Stimulated activated CD4-positive, alpha-beta T cell treated with anti-CD3 and anti-CD28 coated beads, TNF-alpha, amount 100 ng/mL, for 1 hour (primary cell): ENCODE measurements around the gene STARD8.
"Not testable (repeated sequence)": the region's sequence is repeated elsewhere in the genome, so short reads cannot be mapped to it uniquely, and the experiment has no call there.

Source experiments
- DNase-seq, 3 donors: peaks; one replicate each; pipeline ENCODE4 v3.0.0-alpha.2; 2020; ENCODE audit warnings: low read depth in 3 of 3, low spot score in 1 of 3

Gene STARD8

DNA sequence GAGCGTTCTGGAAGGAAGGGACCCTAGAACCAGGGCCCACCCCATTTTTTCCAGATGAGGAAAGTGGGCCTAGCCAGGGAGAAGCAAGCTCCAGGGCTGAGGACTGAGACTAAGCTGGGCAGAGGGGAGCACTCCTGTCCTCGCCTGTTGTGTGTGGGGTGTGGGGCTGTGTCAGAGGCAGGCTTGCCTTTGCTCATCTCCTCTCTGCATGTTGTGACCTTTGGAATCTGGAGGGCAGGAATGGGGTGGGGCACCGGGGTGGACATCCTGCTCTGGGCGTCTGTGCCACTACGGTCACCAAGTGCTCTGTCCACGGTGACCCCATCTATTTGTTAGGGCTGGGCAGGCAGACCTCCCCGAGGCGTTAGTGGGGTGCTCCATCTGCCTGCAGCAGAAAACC, 41.5 kb downstream of the STARD8 start:
- not testable (repeated sequence) for DNase-seq

DNA sequence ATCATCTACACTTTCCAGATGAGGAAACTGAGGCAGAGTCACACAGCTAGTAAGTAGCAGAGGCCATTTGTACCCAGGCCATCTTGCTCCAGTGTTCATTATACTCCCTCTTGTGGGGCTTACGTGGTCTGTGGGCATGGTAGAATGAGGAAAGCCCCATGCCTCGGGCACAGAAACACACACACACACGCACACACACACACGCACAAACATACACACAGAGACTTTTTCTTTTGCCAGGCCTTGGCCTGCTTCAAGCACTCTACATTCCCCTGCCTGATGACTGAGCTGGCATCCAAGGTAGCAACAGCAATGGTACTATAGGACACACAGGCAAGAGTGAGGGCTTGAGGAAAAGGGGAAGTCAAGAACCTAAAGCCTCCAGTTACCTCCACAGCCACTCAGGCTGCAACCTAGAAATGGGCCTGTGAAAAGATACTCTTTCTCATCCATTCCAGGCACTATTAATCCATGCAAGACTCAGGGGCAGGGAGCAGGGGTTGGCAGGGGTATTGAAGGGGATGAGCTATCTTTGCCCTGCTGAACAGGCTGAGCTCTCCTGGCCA, 43.6 kb downstream of the STARD8 start:
- DNase-seq: no peak

DNA sequence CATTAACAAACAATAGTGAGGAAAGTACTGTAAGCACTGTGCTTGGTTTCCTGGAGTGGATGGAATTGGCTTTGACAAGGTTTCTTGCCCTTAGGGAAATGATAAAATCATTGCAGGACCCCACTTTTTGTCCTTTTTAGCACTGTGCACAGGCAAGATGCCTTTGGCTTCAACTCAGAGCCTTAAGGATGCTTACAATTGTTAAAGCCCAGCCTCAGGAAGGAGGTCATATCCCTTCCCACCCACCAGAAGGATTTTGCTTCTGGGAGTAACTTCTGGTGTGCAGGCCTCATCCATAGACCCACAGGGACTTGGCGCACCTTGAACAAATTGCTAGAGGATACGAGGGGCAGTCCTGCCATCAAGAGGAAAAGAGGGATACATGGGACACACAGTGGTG, 44.5 kb downstream of the STARD8 start:
- DNase-seq: no peak

DNA sequence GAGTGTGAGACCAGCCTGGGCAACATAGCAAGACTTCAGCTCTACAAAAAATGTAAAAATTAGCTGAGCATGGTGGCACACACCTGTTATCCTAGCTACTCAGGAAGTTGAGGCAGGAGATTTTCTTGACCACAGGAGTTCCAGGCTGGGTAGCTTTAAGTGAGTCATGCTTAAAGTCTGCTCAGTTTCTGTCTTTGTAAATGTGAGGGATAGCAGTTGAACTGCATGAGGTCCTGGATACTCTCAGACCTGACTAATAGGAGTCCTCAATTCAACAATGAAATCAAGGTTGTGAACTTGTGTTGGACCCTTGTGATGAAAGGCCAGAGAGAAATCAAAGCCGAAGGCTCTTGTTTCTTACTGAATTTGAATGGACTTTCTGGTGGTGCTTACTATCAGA, 45.2 kb downstream of the STARD8 start:
- no peak for DNase-seq

DNA sequence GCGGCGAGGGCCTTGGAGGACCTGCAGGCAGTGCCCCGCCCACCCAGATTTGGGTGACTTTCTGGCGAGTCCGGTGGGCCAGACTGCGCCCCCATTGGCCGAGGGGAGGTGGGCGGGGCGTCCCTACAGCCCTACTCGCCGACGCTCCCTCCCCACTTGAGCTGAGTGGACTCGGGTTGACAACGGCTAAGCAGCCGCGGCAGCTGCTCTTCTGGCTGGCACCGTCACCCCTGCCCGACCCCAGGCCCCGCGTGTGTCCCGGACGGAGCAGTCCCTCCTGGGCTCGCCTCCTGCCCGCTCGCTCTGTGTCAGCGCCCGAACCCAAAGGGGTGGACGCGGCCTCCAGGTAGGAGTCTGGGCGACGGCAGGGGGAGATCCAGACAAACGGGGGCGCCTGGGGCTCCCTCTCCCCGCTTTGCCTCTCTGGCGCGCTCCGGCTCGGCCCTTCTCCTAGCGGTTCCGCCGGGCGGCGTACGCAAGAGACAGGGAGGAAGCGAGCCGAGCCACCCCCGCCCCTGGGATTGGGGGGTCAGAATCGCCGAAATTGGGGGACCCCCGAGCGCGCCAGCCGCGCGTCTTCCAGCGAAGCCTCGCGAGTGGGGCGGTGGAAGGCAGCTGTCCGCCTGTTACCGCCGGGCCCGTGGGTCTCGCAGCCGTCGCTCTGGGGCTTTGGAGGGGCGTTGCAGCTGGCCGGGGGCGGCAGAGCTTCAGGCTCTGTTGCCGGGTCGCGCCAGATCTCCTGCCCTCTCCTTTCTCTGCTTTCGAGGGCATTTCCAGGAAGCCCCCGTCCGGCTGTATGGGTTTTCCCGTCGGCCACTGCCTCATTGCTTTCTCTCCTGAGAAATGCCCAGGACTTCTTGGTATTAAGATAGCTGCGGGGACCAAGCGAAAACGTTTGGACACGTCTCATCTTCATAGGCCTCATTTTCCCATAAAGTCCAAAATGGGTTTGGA, 46.3 kb downstream of the STARD8 start:
- no peak for DNase-seq

DNA sequence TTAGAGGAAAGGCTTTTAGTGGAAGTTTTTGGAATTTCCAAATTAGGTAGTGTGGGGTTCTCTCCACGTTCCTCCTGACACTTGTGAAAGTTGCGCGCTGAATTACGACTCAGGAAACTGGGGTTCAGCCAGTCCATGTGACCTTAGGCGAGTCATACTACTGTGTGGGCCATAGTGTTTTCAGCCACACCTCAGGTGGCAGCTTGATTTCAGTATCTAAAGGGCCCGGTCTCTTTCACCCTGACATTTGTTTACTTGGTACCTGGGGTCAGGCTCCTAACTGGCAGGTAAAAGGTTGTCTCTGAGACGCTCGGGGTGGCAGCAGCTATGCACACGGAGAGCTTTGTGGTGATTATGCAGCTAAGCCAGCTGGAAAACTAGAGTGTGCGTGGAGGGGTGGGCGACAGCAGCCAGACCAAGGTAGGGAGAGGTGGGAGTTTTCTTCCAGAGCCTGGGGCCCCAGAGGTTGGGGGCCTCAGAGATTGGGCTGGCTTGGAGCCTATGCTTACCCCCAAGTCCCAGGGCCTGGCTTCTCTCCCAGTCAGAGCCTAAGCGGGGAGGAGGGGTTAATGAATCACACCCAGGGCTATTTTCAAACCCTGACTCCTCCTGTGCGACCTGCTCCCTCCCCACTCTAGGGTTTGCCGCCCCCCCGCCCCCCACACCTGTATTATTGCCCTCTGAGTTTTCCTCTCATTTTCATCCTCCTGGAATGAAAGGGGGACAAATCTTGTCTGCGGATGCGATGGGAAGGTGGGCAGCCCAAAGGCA, 47.2 kb downstream of the STARD8 start:
- DNase-seq: no peak

DNA sequence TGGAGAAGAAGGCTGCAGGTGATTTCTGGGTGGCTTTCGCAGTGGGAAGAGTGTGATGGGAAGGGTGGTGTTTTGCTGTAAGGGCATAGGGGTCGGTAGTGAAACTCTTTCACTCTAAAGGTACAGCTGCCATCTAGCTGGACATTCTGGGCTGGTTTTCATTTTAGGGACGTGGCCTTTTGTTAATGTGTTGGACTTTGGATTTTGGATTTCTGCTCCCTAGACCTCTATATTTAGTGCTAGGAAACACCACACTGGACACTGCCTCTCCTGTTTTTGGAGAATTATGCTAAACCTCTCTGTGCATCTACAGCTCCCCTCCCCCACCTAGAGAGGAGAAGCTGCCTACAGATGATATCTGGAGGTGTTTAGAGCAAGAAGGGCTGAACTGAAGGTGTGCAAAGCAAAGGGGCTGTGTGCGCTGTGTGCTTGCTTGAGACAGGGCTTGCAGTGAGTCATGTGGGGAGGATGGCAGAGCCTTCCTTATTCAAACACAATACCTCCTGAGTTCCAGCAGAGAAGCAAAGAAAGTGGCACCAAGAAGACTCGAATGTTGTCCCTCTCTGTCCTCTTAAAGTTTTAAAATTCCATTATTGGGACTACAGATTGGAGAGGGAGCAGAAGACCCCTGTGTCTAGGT, 47.9 kb downstream of the STARD8 start:
- no peak for DNase-seq

DNA sequence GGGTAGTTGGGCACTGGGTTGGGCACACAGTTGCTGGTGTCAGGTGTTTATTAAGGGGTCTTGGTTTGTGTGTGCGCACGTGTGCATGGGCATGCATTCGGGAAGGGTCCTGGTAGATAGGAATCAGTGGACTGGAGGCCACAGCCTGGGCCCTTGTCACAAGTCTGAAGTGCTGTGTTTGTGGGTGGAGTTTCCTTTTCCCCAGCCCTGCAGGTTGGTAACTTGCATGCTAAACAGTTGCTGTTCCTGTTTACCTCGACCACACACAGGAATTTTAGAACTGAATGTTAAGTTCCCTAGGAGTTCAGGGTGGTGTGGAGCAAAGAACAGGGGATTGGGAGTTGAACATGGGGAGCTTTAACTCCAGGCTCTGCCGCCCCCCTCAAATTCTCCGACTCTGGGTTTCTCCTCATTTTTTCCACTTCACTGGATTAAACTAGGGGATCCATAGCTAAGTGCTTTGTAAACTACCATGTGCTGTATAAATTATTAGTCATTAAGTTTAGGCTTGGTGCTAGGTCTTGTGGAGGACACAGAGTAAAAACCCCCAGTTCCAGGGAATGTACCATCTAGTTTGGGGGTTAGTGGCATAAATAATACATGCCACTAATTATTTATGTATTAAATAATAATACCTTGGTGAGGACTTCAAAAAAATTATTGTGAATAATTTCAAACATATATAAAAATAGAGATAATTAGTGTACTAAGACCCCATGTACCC, 49.0 kb downstream of the STARD8 start:
- DNase-seq: no peak

DNA sequence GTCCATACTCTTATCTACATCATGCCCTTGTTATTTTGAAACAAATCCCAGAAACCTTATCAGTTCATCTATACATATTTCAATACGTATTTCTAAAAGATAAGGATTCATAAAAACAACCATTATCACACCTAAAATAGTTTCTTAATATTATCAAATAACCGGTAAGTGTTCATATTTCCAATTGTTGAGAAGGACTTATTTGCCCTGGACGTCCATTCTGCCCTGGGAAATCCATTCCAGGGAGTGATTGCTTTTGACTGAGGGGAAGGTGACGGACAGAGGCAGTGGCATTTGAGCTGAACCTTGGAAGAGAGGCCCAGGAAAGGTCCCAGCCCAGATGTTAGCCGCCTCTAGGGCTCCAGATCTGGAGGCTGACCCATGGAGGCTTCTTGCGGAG, 49.6 kb downstream of the STARD8 start:
- no peak for DNase-seq

DNA sequence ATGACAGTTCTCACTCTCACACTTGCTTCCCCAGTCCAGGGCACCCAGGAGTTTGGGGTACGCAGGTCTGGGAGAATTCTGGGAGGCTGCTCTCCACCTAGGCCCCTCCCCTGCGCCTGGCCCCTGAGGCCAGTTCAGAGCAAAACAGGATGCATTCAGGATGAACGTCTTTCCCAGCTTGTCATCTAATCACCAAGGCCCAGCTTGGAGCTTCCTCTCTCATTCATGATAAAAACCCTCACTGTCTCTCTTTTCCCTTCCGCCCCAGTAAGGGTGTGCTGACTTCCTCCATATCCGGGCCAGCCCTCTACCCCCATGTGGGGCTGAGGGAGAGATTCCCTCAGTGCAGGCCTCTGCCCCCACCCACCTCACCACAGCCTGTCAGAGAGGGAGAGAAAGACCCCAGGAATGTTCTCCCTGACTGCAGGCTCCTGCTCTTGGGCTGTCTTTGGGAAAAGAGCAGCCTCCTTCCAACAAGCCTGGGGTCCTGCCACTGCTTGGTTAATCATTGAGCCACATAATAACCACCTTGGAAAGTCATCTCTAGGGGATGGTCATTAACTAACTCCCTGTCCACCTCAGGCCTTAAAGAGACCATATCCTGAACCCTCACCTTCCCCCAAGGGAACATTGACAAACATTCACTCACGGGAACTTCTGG, 50.1 kb downstream of the STARD8 start:
- no peak for DNase-seq

DNA sequence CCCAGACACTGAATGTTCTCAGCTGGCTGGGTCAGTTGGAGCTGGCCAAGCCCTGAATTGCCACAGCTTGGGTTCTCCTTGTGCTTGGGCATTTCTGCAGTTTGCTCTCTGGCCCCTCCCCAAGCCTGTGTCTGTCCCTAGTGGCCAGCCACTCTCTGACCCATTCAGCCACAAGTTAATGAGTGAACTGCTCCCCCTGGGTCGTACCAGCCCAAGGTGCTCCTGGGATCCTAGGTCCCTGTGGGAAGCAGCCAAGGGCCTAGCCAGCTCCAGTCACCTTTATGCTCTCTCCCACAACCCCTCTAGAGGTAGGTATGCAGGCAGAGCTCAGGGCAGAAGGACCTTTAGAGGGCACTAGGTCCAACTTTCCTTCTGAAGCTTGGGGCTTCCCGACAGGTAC, 51.5 kb downstream of the STARD8 start:
- no peak for DNase-seq

DNA sequence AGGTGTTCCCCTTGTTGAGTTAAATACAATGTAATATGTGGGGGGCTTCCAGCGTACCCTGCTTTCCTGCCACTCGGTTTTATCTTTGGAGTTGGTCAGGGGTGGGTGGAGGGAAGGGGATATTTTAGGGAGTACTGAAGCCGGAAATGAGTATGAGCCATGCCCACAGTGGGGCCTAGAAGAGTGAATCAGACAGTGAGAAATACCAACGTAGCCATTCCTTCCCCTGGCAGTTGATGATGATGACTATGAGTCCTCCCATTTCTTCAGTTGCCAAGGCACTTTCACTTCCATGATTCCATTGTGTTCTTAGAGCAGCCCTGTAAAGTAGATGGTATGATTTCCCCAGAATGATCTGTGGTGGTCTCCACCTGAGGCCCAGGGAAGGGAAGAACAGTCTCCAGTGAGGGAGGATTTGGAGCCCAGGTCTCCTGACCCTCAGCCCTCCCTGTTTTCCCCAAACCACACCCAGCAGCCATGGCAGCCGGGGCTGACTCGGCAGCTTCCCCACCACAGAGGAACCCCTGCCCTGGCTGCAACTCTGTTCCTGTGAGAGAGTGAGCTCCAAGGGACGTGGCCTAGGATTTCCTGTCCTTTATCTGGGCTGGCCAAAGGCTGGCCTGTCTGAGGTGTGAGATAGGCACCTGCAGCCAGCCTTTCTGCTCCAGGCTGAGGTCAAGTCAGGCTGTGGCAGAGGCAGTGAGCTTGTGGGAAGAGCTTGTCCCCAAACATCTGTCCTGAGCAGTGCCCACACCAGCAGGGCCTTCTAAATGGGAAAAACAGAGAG, 52.7 kb downstream of the STARD8 start:
- DNase-seq: no peak

DNA sequence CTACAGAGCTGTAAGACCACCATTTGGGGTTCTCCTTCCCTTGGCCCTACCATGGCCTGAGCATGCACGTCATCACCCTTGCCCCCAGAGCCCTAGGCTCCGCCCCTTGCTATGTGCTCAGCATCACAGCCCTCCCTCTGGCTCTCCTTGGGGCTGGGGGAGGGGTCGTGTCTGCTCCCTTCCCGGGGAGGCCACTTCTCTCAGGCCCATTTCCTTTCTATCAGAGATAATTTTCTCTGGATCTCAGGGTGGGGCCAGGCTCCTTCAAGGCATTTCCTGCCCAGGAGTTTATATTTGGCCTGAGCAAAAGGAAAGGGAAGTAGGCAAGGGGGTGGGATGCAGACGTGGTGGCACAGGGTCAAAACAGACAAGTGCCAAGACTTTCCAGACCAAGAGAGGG, 55.9 kb downstream of the STARD8 start:
- DNase-seq: no peak

DNA sequence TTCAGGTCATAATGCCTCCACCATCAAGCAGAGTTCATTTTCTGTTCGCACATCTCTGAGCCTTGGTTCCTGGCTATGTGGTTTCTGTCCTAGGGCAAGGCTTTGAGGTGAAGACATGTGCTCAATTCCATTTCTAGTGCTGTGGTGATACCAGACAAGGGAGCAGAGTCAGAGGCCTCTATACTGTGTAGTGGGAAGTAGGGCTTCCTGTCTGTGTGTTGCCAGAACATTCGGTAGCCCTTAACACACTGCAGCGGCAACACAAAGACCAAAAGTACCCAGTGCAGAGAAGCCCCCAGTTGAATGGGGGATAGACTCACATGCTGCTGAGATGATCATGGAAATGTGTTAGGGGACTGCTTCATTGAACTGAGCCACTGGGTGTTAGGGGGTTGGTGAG, 56.4 kb downstream of the STARD8 start:
- DNase-seq: no peak

DNA sequence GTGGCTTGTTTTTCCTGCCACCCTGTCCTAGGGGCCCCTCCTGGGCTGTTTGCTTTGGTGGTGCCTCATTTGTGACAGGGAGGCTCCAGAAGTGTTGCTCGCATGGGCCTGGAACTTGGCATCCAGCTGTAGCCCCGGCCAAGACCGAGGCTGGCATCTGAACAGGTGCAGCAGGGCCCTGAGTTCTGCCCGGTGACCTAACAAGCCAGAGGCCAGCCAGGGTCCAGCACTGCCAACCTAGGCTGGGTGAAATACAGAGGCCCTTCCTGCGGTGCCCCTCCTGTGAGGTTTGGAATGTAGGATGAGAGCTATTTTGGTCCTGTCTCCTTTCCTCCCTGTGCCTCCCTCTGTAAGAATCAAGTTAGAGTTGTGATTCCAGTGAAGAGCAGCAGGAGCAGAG, 58.5 kb downstream of the STARD8 start:
- no peak for DNase-seq

DNA sequence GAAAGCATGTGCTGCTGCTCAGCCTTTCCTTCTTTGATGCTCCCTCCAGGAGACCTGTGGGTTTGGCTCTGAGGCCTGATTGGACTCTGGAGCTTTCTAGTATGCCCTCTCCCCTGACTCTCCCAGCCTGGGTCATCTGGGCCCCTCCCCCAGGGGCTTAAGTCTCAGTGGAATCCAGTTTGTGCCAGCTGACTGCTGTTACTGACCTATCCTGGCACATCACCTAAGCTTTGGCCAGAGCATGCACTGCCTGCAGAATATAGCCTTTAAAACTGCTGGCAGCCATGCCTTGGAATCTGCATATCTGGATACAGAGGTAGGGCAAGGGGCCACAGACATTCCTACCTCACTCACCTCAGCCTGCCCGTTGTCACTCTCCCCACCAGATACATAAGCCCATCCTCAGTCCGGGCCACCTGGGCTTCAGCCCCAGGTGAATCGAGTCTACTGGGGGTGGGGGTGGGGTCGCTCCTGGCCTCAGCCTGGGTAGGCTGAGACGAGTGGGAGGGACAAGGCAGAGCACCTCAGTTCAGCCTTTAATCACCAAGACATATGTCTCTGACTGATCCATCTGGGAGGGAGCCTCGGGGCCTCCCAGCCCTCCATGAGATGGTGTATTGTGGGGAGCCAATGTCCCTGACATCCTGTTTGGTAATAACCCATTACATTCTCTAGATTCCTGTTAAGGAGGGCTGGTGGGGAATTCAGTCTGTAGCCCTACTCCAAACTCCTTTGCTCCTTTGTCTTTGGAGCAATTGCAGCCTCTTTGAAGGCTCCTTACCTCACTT, 61.2 kb downstream of the STARD8 start:
- no peak for DNase-seq

DNA sequence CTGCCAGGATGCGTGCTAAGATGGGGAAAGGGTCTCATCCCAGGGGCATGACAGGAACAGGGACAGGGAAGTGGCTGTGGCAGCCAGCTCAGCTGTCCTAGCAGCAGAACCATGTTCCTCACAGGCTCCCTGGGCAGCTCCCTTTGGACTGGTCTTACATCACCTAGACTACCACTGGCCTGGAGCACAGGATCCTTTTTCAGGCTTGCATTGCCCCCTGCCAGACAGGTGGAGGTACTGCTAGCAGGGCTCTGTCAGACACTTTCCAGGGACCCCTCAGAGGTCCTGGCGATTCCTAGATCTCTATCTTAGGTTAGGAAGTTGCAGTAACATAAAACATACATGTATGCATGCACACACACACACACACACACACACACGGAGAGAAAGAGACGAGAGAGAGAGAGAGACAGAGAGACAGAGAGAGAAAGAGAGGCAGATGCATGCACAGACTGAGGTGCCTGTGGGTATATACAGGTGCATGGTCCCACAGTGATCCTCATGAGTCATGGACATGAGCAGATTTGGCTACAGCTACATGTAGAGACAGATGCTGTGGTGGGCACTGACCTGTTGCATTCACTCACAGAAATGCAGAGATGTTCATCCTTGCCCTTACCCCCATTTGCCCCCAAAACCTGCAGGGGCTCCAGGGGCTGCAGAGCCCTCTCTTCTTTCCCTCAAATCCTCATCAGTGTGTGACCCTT, 63.6 kb downstream of the STARD8 start:
- no peak for DNase-seq

DNA sequence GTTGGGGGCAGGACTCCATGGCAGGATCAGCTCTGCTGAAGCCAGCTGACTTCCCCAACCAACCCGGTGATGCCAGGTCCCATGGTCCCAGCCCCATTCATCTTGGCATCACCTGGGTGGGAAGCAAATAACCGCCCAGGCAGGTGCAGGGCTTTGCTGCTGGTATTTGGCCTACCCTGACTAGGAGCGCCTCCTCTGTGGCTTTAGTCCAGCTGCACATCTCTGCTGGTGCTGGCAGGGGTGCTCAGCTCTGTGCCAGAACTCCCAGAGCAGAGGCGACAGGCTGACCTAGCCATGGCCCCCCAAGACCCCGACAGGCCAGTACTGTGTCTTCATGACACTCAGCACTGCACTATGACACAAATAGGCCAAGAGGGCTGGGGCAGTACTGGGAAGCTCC, 64.4 kb downstream of the STARD8 start:
- DNase-seq: no peak
